ENCODE measurements around the gene MEGF6. TPM values are rescaled to one million over a fixed set of nuclear protein-coding genes. Genes with fewer than 3 reads are reported as not detected.

Gene MEGF6
- total and polyA plus RNA-seq, 2 of the 8 experiments (the other 6 are each of a cell fraction or from before 2014, with no cell fraction given), result 4.1 to 14.8 TPM

DNA sequence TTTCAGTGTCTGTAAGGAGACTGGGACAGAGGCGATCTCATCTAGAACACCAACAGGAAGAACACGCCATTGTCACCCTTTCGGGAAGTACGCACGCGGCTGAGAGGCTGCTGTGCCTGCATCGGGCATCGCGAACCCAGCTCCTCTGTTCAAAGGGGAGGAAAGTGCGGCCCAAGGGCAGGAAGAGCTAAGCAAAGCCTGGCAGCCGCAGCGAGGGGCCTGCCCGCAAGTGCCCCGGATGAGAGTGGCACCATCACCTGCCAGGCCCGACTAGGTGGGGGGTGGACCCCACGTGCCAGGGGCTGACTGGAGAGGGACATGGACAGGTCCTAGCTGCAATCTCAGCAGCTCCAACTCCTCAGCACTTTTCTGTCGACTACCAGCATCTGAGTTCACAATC lies 21.0 kb upstream of the MEGF6 start:
- Histone ChIP-seq H2BK12ac (ENCODE audit: low read depth, low read length) (0 out of 2 replicates have a peak overlapping the region, but pooled peaks have one; percentile 17), H3K9me3 (ENCODE audit: insufficient read depth in 2 of 2, low read depth in 1 of 2, low read length in 1 of 2) (no peaks in the 10 kb centered on the region), H3K27ac (ENCODE audit: low read depth, low read length) (peak overlapping the region; percentile 19; the same call in 1 of the 2 replicates), H2BK5ac (ENCODE audit: low read depth, low read length) (peak overlapping the region; percentile 39; the same call in 1 of the 2 replicates), H3K23ac (ENCODE audit: insufficient read length) (no peak overlapping the region), H2AFZ (ENCODE audit: low read length) (no peak overlapping the region), H2BK15ac (ENCODE audit: low read length) (no peak overlapping the region; the same call in 1 of the 2 replicates), H4K8ac (ENCODE audit: extremely low read depth, insufficient read depth, low read length) (no peak overlapping the region), H4K5ac (ENCODE audit: insufficient read length, low read depth, low read length) (no peak overlapping the region), H4K20me1 (replicated peaks in 1 of 2; ENCODE audit: control insufficient read depth in 1 of 2, insufficient read depth in 2 of 2, low read length in 2 of 2) (peaks cover 4 to 12% of the 10 kb centered on the region in 2 experiments), H3K4ac (replicated peaks; ENCODE audit: insufficient read length, low read depth, low read length) (no peak overlapping the region), H4K91ac (replicated peaks; ENCODE audit: insufficient read length, low read length) (no peak overlapping the region), H3K23me2 (ENCODE audit: low read depth, low read length) (no peaks in the 10 kb centered on the region), H3K36me3 (ENCODE audit: control insufficient read depth in 2 of 4, insufficient read depth in 4 of 4, low read length in 3 of 4) (peaks cover 5 to 53% (median 15%) of the 10 kb centered on the region in 4 experiments), H3K18ac (ENCODE audit: extremely low read depth, low read length) (no peak overlapping the region; the same call in 1 of the 2 replicates), H2BK120ac (replicated peaks; ENCODE audit: low read depth, low read length) (no peak overlapping the region), H3K14ac (ENCODE audit: insufficient read length) (no peak overlapping the region), H3K56ac (replicated peaks; ENCODE audit: insufficient read length, low read depth, low read length) (no peak overlapping the region), H3K79me2 (ENCODE audit: control insufficient read depth in 1 of 2, insufficient read depth in 2 of 2, low read length in 2 of 2) (no peaks in the 10 kb centered on the region), H3K9ac (replicated peaks in 1 of 4; ENCODE audit: extremely low read depth in 1 of 4, low read depth in 3 of 4, low read length in 3 of 4) (peak overlapping the region in 2 of 4 experiments; percentile 4 to 28; a peak in 2 of 7 replicates), H2AK5ac (ENCODE audit: low read depth, low read length) (no peak overlapping the region), H3K79me1 (ENCODE audit: low read depth, low read length) (no peaks in the 10 kb centered on the region), H3K4me1 (replicated peaks in 1 of 4; ENCODE audit: control insufficient read depth in 3 of 4, insufficient read depth in 4 of 4, low read length in 3 of 4) (peaks cover 0 to 10% (median 2%) of the 10 kb centered on the region in 4 experiments; a peak in 3 of 7 replicates), H3K27me3 (replicated peaks in 1 of 4; ENCODE audit: control insufficient read depth in 3 of 4, extremely low read depth in 1 of 4, insufficient read depth in 3 of 4, low read length in 3 of 4) (no peaks in the 10 kb centered on the region), H3K4me2 (ENCODE audit: insufficient read depth in 1 of 2, low read depth in 2 of 2, low read length in 2 of 2) (peak overlapping the region in 1 of 2 experiments; percentile 38; a peak in 1 of 4 replicates), H3K4me3 (ENCODE audit: extremely low read depth in 1 of 4, insufficient read depth in 2 of 4, low read depth in 3 of 4, low read length in 4 of 4) (no peak overlapping the region), H2BK20ac (ENCODE audit: low read length) (no peak overlapping the region; the same call in 1 of the 2 replicates)
- DNase-seq (ENCODE audit: low read depth in 1 of 2, low spot score in 2 of 2) (no peak), FAIRE-seq (no peak)
- TF ChIP-seq KDM1A (IDR thresholded peaks at IDR 0.05; ENCODE audit: borderline replicate concordance, low read length) (no peak), KDM4A (IDR thresholded peaks at IDR 0.05; ENCODE audit: low read depth, low read length, severe bottlenecking) (no peak), SP4 (IDR thresholded peaks at IDR 0.05; ENCODE audit: low read length) (no peak)
- POLR2A ChIA-PET (ENCODE audit: partially characterized antibody), result interaction anchor here (1.5 kb wide), 1 partner anchor 175 kb away, joined by 3 read pairs; no protein-coding TSS in a partner anchor
- WGBS, 2 experiments (ENCODE audit: extremely low coverage in 1 of 2, insufficient coverage in 1 of 2, insufficient read length in 1 of 2, insufficient replicate concordance in 2 of 2, low coverage in 1 of 2, low lambda C conversion rate in 2 of 2, missing lambda C conversion rate in 1 of 2), result 91% methylated on average over 16 of the region's 17 CpGs; no CpG with 5 or more reads in 1 of the 2 experiments
- CTCF ChIA-PET (ENCODE audit: partially characterized antibody), result interaction anchor here (0.8 to 4.8 kb wide), 10 partner anchors 10 to 200 kb away, joined by 3 to 22 read pairs (median 4); no protein-coding TSS in a partner anchor

All from H1 (cell line).